ENCODE results near the gene SREBF2.

DNA sequence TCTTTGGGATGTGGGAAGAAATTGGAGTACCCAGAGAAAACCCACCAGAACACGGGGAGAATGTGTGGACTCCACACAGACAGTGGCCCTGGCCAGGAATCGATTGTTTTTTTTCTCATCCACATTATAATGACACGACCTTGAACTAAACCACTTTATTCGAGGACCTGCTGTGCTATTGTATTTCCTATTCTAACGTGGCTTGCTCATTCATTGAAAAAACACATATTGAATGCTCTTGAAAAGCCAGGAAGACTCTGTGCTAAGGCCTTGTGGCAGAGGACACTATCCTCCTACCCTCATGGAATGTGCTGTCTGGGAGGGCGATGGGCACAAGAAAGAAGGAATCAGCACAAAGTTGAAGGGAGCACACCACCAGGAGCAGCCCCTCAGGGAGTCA lies 9.1 kb upstream of the SREBF2 start:
- TF ChIP-seq, protein P1, sequence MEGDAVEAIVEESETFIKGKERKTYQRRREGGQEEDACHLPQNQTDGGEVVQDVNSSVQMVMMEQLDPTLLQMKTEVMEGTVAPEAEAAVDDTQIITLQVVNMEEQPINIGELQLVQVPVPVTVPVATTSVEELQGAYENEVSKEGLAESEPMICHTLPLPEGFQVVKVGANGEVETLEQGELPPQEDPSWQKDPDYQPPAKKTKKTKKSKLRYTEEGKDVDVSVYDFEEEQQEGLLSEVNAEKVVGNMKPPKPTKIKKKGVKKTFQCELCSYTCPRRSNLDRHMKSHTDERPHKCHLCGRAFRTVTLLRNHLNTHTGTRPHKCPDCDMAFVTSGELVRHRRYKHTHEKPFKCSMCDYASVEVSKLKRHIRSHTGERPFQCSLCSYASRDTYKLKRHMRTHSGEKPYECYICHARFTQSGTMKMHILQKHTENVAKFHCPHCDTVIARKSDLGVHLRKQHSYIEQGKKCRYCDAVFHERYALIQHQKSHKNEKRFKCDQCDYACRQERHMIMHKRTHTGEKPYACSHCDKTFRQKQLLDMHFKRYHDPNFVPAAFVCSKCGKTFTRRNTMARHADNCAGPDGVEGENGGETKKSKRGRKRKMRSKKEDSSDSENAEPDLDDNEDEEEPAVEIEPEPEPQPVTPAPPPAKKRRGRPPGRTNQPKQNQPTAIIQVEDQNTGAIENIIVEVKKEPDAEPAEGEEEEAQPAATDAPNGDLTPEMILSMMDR (IDR thresholded peaks at IDR 0.05; ENCODE audit: low read depth, low read length), result no peak
- no peak for TF ChIP-seq EZH2phosphoT487 (IDR thresholded peaks at IDR 0.05; ENCODE audit: low read depth)
